Psoas muscle (tissue), 8 donors: ENCODE measurements around the gene PTH1R. TPM values are rescaled to one million over a fixed set of nuclear protein-coding genes. Genes with fewer than 3 reads are reported as not detected.

Source experiments
- ATAC-seq, 4 donors: fragments of 200-7000 bp; cut with Tn5 transposase; one replicate each; pipeline ENCODE4 v1.9.1; 2020; ENCODE audit warnings: moderate library complexity in 3 of 4, mild to moderate bottlenecking in 2 of 4
- DNase-seq, 2 donors: peaks; one replicate each; pipeline ENCODE4 v3.0.0-alpha.2; 2020
- H3K27ac ChIP-seq: fragments of 200-600 bp; one replicate; pipeline ENCODE4 v1.8.0; 2022
- H3K27me3 ChIP-seq, 3 donors: fragments of 200-600 bp in 1 of 3; one replicate each; pipeline versions ENCODE4 v1.6.1 to v1.8.0; 2013 to 2022; ENCODE audit warnings: low read length in 2 of 3, mild to moderate bottlenecking in 2 of 3, moderate library complexity in 1 of 3; ENCODE audit not compliant: insufficient read depth in 3 of 3
- H3K36me3 ChIP-seq, 2 donors: fragments of 200-600 bp in 1 of 2; one replicate each; pipeline versions ENCODE4 v1.6.1 to v1.8.0; 2013 to 2022; ENCODE audit warnings: low read depth in 1 of 2, mild to moderate bottlenecking in 1 of 2, moderate library complexity in 1 of 2; ENCODE audit not compliant: insufficient read depth in 1 of 2
- H3K4me1 ChIP-seq: fragments of 200-600 bp; one replicate; pipeline ENCODE4 v1.8.0; 2022
- H3K4me3 ChIP-seq: fragments of 200-600 bp; one replicate; pipeline ENCODE4 v1.8.0; 2022; ENCODE audit warnings: mild to moderate bottlenecking
- H3K9me3 ChIP-seq: fragments of 200-600 bp; one replicate; pipeline ENCODE4 v1.8.0; 2022
- WGBS, 3 donors: extraction: QIAGEN DNeasy Blood & Tissue Kit; methylation state at CpG; one replicate each; pipeline versions ENCODE4 v1.1.6 to v1.1.7; 2013; 5-methylcytosine and 5-hydroxymethylcytosine counted together
- intact Hi-C, 2 donors: fragments of 100-400 bp; cut with DNase I; formaldehyde crosslinking; loops; one replicate each; pipeline versions ENCODE4 v1.11.0 to v1.14.2; 2022
- polyA plus RNA-seq, 3 donors: library from polyadenylated mRNA; stranded (reverse); fragments of 200-250 nt; gene quantifications; one replicate each; pipeline ENCODE4 v1.2.3, GENCODE V29; 2013
- total RNA-seq, 4 donors: library from RNA; stranded (reverse); fragmentation: NEBNext Ultra II Directional in 2 of 4; extraction: Animal tissue kit (Norgen Biotek cat#: 25700) in 2 of 4; gene quantifications; one replicate each; pipeline versions ENCODE4 v1.2.1 to v1.2.4, GENCODE V29; 2021 to 2023
- TF ChIP-seq, protein P1 (sequence below): fragments of 200-600 bp; IDR thresholded peaks from one replicate; pipeline ENCODE4 v1.8.0; 2022; ENCODE audit warnings: antibody characterized with exemption
- donor health status: healthy with polysubstance abuse.
- donor health status: DM: no; HTN: no; CAD: no; lungs with moderate emphysema.
- donor health status: Bipolar disorder and iron deficiency.
- donor health status: healthy.
- donor health status: DM: yes; HTN: yes; CAD: no.
- donor health status: DM: no; HTN: no; CAD: no.
- donor health status: DM: no; HTN: no; CAD: no.
- donor health status: DM: yes; HTN: yes; CAD: no.

Gene PTH1R
- total and polyA plus RNA-seq, 7 donors, result 1.1 to 5.9 (median 4.2) TPM

- H3K4me1 ChIP-seq, result peaks cover 16% of the 10 kb centered on the region
- ATAC-seq, result peak; percentile 22 to 67 (median 59)
- 40 to 49% (median 44%) methylated on average over 7 of the region's 7 CpGs for WGBS, 3 donors
- intact Hi-C loops, result loop anchor here in 1 of 2 donors (10.0 kb wide), 1 partner anchor 158 kb away; the partner anchor contains the start of gene TMIE
- peak overlapping the region; percentile 81 for H3K27ac ChIP-seq
- peaks cover 0 to 6% of the 10 kb centered on the region in 2 donors for H3K36me3 ChIP-seq
- H3K9me3 ChIP-seq, result no peaks in the 10 kb centered on the region
- TF ChIP-seq, protein P1, sequence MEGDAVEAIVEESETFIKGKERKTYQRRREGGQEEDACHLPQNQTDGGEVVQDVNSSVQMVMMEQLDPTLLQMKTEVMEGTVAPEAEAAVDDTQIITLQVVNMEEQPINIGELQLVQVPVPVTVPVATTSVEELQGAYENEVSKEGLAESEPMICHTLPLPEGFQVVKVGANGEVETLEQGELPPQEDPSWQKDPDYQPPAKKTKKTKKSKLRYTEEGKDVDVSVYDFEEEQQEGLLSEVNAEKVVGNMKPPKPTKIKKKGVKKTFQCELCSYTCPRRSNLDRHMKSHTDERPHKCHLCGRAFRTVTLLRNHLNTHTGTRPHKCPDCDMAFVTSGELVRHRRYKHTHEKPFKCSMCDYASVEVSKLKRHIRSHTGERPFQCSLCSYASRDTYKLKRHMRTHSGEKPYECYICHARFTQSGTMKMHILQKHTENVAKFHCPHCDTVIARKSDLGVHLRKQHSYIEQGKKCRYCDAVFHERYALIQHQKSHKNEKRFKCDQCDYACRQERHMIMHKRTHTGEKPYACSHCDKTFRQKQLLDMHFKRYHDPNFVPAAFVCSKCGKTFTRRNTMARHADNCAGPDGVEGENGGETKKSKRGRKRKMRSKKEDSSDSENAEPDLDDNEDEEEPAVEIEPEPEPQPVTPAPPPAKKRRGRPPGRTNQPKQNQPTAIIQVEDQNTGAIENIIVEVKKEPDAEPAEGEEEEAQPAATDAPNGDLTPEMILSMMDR, result no peak
- H3K4me3 ChIP-seq, result peak overlapping the region; percentile 53
- DNase-seq, result peak; percentile 15 to 84
- no peaks in the 10 kb centered on the region for H3K27me3 ChIP-seq
These were observed 15.0 kb upstream of the PTH1R start for GRCh38 chr3:46862369-46863025.

DNA sequence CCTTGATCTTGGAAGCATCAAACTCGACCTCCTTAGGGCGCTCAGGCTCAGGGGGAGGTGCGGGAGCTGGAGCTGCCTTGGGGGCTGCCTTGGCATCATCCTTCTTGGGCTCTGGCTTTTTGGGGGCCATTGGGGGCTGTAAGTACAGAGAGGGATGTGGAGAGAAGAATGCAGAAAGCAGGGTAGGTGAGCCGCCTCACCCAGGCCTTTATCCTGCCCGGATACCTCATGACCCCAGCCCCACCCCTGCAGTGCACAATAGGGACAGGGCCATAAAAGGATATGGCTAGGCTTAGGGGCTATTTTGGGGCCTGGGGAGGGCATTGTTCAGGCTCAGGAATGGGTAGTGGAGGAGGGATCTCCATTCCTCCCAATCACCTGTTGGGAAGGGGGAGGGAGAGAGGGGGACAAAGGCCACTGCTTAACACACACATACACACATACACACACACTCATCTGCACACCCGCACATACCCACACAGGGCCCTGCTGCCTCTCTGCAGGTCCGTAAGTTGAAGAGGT lies 14.2 kb upstream of the PTH1R start, which contains the start of gene MYL3:
Gene MYL3 (minus strand): TSS at position 184 of the 522 bp plus-strand sequence. CDS start 54 bp downstream, at position 130.
- TF ChIP-seq, protein P1, result no peak
- Histone ChIP-seq H3K4me1 (peaks cover 24% of the 10 kb centered on the region), H3K27me3 (no peaks in the 10 kb centered on the region), H3K27ac (peak within 1 kb of the TSS; percentile 81), H3K36me3 (peaks cover 0 to under 1% of the 10 kb centered on the region in 2 donors), H3K4me3 (peak within 1 kb of the TSS; percentile 53), H3K9me3 (no peaks in the 10 kb centered on the region)
- intact Hi-C loops, result loop anchor here in 1 of 2 donors (10.0 kb wide), 1 partner anchor 159 kb away; the partner anchor contains the start of gene TMIE
- ATAC-seq, result peak; percentile 32 to 58 (median 46)
- 54 to 66% (median 57%) methylated on average over 7 of the region's 7 CpGs for WGBS, 3 donors
- peak; percentile 16 to 77 for DNase-seq

DNA sequence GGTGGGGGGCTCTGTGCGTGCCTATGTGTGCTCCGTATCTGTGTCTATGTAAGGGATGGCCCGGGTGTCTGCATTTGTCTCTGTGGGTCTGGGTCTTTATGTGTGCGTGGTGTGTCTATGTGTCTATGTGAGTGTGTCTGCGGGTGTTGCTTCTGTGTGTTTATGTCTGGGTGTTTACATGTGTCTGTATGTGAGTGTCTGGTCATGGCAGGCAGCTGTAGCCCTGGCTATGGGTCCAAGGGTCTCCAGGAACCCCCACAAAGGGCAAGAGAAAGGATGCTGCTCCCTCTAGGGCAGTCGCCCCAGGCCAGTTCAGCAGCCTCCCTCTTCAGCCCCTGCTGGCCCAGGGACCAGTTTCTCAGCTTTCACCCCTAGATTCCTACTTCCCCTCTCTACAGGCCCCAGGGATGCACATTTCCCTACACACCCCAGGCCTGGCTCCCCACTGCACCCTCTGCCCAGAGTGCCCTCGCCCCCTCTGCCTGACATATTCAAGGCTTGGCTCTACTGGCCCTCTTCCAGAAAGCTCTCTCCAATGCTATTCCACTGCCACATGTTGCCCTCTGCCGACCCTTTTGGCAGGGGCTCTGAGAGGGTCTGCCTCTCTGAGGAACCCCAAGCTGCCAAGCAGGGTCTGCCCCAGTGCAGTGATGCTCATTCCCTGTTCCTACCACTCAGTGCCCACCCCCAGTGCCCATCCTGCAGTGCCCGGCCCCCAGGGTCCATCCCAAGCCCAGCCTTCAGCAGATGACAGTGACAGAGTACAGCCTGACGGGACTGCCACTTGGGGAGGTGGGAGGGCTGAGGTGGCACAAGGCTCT lies 13.2 kb upstream of the PTH1R start:
- intact Hi-C loops, result loop anchor here in 1 of 2 donors (10.0 kb wide), 1 partner anchor 159 kb away; the partner anchor contains the start of gene TMIE
- H3K9me3 ChIP-seq, result no peaks in the 10 kb centered on the region
- H3K4me1 ChIP-seq, result peaks cover 27% of the 10 kb centered on the region
- TF ChIP-seq, protein P1, result no peak
- H3K36me3 ChIP-seq, result no peaks in the 10 kb centered on the region
- ATAC-seq (no peak), DNase-seq (peak; percentile 22 to 49)
- H3K27ac ChIP-seq, result peak overlapping the region; percentile 81
- 60 to 67% (median 61%) methylated on average over 10 of the region's 10 CpGs for WGBS, 3 donors
- peak overlapping the region; percentile 46 for H3K4me3 ChIP-seq
- H3K27me3 ChIP-seq, result no peaks in the 10 kb centered on the region

- intact Hi-C loops, result loop anchor here in 1 of 2 donors (1.0 to 10.0 kb wide), 2 partner anchors 44 to 160 kb away; partner anchors contain the start of gene TMIE
- peaks cover 24% of the 10 kb centered on the region for H3K4me1 ChIP-seq
- H3K27me3 ChIP-seq, result no peaks in the 10 kb centered on the region
- H3K36me3 ChIP-seq, result no peaks in the 10 kb centered on the region
- TF ChIP-seq, protein P1, result no peak
- no peak overlapping the region for H3K4me3 ChIP-seq
- DNase-seq (peak; percentile 58 to 79), ATAC-seq (no peak)
- H3K27ac ChIP-seq, result peak overlapping the region; percentile 81
- H3K9me3 ChIP-seq, result no peaks in the 10 kb centered on the region
- WGBS, 3 donors, result 40 to 44% (median 43%) methylated on average over 12 of the region's 12 CpGs
These were observed 12.5 kb upstream of the PTH1R start for GRCh38 chr3:46865031-46865507.
